Measurements from ENCODE around the gene UBXN4. TPM values are rescaled to one million over a fixed set of nuclear protein-coding genes. Genes with fewer than 3 reads are reported as not detected.

Gene UBXN4
- total RNA-seq, 3 donors from 2014 or later, result 70.2 to 101 (median 89.1) TPM

- no peak for DNase-seq (ENCODE audit: low spot score in 2 of 2)
- Histone ChIP-seq H3K4me3 (no peak overlapping the region), H3K27me3 (no peaks in the 10 kb centered on the region), H3K36me3 (no peaks in the 10 kb centered on the region), H3K9me3 (no peaks in the 10 kb centered on the region), H3K4me1 (no peaks in the 10 kb centered on the region), H3K27ac (no peak overlapping the region)
- TF ChIP-seq CTCF (IDR thresholded peaks at IDR 0.05) (no peak), POLR2A (IDR thresholded peaks at IDR 0.05) (no peak), POLR2AphosphoS5 (IDR thresholded peaks at IDR 0.05) (no peak)
- intact Hi-C loops (cut with DNase I; ENCODE audit: low total_unique reads), result no loop called here
These were observed 5.1 kb upstream of the UBXN4 start for GRCh38 chr2:135736546-135736945.

GRCh38 chr2:135740206-135740605, 1.4 kb upstream of the UBXN4 start:
- no peaks in the 10 kb centered on the region for H3K27me3 ChIP-seq
- TF ChIP-seq CTCF (IDR thresholded peaks at IDR 0.05) (no peak), POLR2AphosphoS5 (IDR thresholded peaks at IDR 0.05) (no peak), POLR2A (IDR thresholded peaks at IDR 0.05) (no peak)
- H3K36me3 ChIP-seq, result no peaks in the 10 kb centered on the region
- intact Hi-C loops (cut with DNase I; ENCODE audit: low total_unique reads), result no loop called here
- H3K4me3 ChIP-seq, result no peak overlapping the region
- H3K9me3 ChIP-seq, result no peaks in the 10 kb centered on the region
- no peak overlapping the region for H3K27ac ChIP-seq
- H3K4me1 ChIP-seq, result no peaks in the 10 kb centered on the region
- no peak for DNase-seq (ENCODE audit: low spot score in 2 of 2)

GRCh38 chr2:135741043-135741394, 636 bp upstream of the UBXN4 start:
- DNase-seq (ENCODE audit: low spot score in 2 of 2), result no peak
- Histone ChIP-seq H3K27me3 (no peaks in the 10 kb centered on the region), H3K27ac (peak overlapping the region; percentile 100), H3K4me1 (no peaks in the 10 kb centered on the region), H3K36me3 (no peaks in the 10 kb centered on the region), H3K9me3 (no peaks in the 10 kb centered on the region), H3K4me3 (peak overlapping the region in 2 of 3 donors; percentile 96)
- intact Hi-C loops (cut with DNase I; ENCODE audit: low total_unique reads), result no loop called here
- TF ChIP-seq CTCF (IDR thresholded peaks at IDR 0.05), result no peak
- TF ChIP-seq POLR2A (IDR thresholded peaks at IDR 0.05), result no peak
- no peak for TF ChIP-seq POLR2AphosphoS5 (IDR thresholded peaks at IDR 0.05)

GRCh38 chr2:135742325-135742757, 686 bp downstream of the UBXN4 start:
- intact Hi-C loops (cut with DNase I; ENCODE audit: low total_unique reads), result no loop called here
- DNase-seq (ENCODE audit: low spot score in 2 of 2), result no peak

GRCh38 chr2:135743860-135744259, 2.2 kb downstream of the UBXN4 start:
- Histone ChIP-seq H3K27me3 (no peaks in the 10 kb centered on the region), H3K36me3 (no peaks in the 10 kb centered on the region), H3K27ac (no peak overlapping the region), H3K9me3 (no peaks in the 10 kb centered on the region), H3K4me1 (no peaks in the 10 kb centered on the region), H3K4me3 (peak overlapping the region in 1 of 3 donors; percentile 27)
- TF ChIP-seq CTCF (IDR thresholded peaks at IDR 0.05) (no peak), POLR2AphosphoS5 (IDR thresholded peaks at IDR 0.05) (no peak), POLR2A (IDR thresholded peaks at IDR 0.05) (no peak)
- intact Hi-C loops (cut with DNase I; ENCODE audit: low total_unique reads), result no loop called here
- DNase-seq (ENCODE audit: low spot score in 2 of 2), result no peak

More at GRCh38 chr2:135742325-135742757, 686 bp downstream of the UBXN4 start:
- Histone ChIP-seq H3K9me3 (no peaks in the 10 kb centered on the region), H3K27ac (peak overlapping the region; percentile 100), H3K27me3 (no peaks in the 10 kb centered on the region), H3K4me1 (no peaks in the 10 kb centered on the region), H3K4me3 (peak overlapping the region; percentile 96 to 99 (median 96)), H3K36me3 (no peaks in the 10 kb centered on the region)
- no peak for TF ChIP-seq POLR2A (IDR thresholded peaks at IDR 0.05)
- TF ChIP-seq POLR2AphosphoS5 (IDR thresholded peaks at IDR 0.05), result peak; percentile 64 to 74 (median 66)
